C4-2B (cell line): Measurements from ENCODE around the gene LRRTM1.

Experiments used
- H3K27ac ChIP-seq: fragments of 450-650 bp; 2 replicates; pipeline ENCODE4 v1.5.1; 2017
- ZFX ChIP-seq: fragments of 450-650 bp; IDR thresholded peaks from 2 replicates; pipeline ENCODE4 v1.6.1; 2017
- TF ChIP-seq, protein P1 (sequence below): fragments of 450-650 bp; conservative IDR thresholded peaks from 2 replicates; pipeline ENCODE4 v1.5.1; 2017; ENCODE audit warnings: mild to moderate bottlenecking

The LRRTM1 gene

GRCh38 chr2:80303909-80304837 is at the start of gene LRRTM1:
Gene LRRTM1 (minus strand): TSS chr2:80304752. CDS start chr2:80303819, 933 bp downstream.
- TF ChIP-seq, protein P1, sequence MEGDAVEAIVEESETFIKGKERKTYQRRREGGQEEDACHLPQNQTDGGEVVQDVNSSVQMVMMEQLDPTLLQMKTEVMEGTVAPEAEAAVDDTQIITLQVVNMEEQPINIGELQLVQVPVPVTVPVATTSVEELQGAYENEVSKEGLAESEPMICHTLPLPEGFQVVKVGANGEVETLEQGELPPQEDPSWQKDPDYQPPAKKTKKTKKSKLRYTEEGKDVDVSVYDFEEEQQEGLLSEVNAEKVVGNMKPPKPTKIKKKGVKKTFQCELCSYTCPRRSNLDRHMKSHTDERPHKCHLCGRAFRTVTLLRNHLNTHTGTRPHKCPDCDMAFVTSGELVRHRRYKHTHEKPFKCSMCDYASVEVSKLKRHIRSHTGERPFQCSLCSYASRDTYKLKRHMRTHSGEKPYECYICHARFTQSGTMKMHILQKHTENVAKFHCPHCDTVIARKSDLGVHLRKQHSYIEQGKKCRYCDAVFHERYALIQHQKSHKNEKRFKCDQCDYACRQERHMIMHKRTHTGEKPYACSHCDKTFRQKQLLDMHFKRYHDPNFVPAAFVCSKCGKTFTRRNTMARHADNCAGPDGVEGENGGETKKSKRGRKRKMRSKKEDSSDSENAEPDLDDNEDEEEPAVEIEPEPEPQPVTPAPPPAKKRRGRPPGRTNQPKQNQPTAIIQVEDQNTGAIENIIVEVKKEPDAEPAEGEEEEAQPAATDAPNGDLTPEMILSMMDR = no peak
- TF ChIP-seq ZFX = no peak
- no peak within 1 kb of the TSS for H3K27ac ChIP-seq

DNA sequence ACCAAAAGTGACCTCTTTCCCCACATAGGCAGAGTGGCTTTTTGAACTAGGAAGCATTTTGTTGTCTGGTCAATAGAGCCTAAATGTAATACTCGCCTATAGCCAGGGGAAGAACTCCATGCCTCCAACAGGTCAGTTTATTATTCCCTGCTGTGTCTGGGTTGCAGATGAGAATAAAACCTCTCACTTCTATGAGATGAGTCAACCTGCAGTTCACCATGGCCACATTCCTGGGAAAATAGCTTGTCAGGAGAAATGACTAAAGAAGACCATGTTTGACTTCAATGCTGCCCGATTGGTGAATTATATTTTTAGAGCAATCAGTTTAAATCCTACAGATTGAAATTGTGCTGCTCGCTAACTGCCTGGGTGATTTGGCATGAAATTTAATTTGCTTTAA is 46.7 kb upstream of the LRRTM1 start:
- no peak overlapping the region for H3K27ac ChIP-seq
- no peak for TF ChIP-seq ZFX
- TF ChIP-seq, protein P1 = no peak

DNA sequence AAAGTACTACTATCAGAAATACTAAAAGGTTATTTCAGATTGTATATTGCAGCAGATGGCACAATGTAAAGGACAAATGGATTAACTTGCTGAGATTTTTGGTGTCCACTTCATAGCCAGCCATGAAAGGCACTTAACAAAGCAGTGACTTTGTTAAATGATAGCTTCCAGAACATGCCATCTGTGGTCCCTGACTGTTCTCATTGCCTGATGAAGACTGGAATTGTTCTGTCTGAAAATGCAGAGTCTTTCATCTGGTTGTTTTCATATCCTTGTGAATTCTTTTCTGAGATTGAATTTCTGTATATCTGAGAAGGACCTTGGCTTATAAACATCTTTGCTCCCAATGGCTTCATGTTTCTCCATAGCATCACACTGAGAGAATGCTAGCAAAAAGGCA is 44.4 kb upstream of the LRRTM1 start:
- TF ChIP-seq ZFX = no peak
- TF ChIP-seq, protein P1 = no peak
- no peak overlapping the region for H3K27ac ChIP-seq

DNA sequence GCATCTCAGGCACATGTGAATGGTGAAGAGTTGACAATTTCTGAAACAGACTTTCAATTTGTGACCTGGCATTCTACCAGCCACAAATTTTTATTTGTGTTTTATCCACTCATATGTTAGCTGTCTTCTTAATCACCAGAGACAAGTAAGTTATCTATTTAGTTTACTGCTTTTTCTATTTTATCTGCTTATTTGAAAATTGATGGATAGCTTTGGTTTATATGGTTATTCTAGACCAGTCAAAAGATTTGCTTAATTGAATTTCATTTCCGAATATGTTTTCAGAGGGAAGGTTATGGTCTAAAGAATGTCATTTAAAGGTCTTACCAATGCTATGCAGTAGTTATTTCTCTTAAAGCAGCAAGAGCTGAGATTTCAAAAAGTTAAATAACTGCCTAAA is 43.5 kb upstream of the LRRTM1 start:
- H3K27ac ChIP-seq = no peak overlapping the region
- TF ChIP-seq, protein P1 = no peak
- no peak for TF ChIP-seq ZFX

- H3K27ac ChIP-seq = no peak overlapping the region
- no peak for TF ChIP-seq ZFX
- TF ChIP-seq, protein P1 = no peak
Observed at GRCh38 chr2:80340022-80340421, 35.5 kb upstream of the LRRTM1 start.

- no peak overlapping the region for H3K27ac ChIP-seq
- TF ChIP-seq, protein P1 = no peak
- no peak for TF ChIP-seq ZFX
Observed at GRCh38 chr2:80338794-80339193, 34.2 kb upstream of the LRRTM1 start.

GRCh38 chr2:80335411-80335810 is 30.9 kb upstream of the LRRTM1 start:
- no peak overlapping the region for H3K27ac ChIP-seq
- TF ChIP-seq ZFX = no peak
- TF ChIP-seq, protein P1 = no peak
